Measurements from ENCODE around the gene ATP6V1F.

DNA sequence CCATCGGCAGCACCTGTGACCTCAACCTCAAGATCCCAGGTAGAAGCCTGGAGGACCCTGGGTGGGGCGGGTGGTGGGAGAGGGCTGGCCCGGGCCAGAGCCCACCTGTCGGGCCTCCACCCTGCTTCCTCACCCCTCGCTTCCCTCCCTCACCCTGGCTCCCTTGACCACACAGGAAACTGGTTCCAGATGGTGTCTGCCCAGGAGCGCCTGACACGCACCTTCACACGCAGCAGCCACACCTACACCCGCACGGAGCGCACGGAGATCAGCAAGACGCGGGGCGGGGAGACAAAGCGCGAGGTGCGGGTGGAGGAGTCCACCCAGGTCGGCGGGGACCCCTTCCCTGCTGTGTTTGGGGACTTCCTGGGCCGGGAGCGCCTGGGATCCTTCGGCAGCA lies 8.9 kb upstream of the ATP6V1F start:
- TF ChIP-seq POLR2AphosphoS5 (IDR thresholded peaks at IDR 0.05): no peak
- no peak for TF ChIP-seq POLR2A (IDR thresholded peaks at IDR 0.05)
- TF ChIP-seq, protein P1, sequence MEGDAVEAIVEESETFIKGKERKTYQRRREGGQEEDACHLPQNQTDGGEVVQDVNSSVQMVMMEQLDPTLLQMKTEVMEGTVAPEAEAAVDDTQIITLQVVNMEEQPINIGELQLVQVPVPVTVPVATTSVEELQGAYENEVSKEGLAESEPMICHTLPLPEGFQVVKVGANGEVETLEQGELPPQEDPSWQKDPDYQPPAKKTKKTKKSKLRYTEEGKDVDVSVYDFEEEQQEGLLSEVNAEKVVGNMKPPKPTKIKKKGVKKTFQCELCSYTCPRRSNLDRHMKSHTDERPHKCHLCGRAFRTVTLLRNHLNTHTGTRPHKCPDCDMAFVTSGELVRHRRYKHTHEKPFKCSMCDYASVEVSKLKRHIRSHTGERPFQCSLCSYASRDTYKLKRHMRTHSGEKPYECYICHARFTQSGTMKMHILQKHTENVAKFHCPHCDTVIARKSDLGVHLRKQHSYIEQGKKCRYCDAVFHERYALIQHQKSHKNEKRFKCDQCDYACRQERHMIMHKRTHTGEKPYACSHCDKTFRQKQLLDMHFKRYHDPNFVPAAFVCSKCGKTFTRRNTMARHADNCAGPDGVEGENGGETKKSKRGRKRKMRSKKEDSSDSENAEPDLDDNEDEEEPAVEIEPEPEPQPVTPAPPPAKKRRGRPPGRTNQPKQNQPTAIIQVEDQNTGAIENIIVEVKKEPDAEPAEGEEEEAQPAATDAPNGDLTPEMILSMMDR (IDR thresholded peaks at IDR 0.05 in 8 of 11, conservative IDR thresholded peaks at IDR 0.05 in 3 of 11): no peak

Measured in spleen (tissue), 7 donors.